NCI-H2029 (cell line): Measurements from ENCODE around the gene HOGA1.
"Not testable (repeated sequence)": the region's sequence is repeated elsewhere in the genome, so short reads cannot be mapped to it uniquely, and the experiment has no call there.

Experiments used
- DNase-seq: peaks from one replicate; lab custom pipeline; 2025; lab: John Stamatoyannopoulos, UW

HOGA1 gene

DNA sequence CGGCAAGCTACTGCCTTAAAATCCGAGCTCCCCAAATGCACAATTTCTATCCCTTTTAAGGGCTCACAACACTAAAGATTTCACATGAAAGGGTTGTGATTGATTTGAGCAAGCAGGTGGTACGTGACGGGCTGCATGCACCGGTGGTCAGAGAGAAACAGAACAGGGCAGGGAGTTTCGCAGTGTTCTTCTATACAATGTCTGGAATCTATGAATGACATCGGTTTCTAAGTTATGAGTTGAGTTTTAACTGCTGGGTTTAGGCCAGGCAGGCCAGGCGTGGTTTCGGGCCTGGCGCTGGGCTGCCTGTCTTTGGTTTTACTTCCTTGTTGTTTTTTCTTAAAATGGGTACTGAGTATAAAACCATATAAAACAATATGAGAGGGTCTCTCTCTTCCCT lies 28.6 kb upstream of the HOGA1 start:
- not testable (repeated sequence) for DNase-seq

DNA sequence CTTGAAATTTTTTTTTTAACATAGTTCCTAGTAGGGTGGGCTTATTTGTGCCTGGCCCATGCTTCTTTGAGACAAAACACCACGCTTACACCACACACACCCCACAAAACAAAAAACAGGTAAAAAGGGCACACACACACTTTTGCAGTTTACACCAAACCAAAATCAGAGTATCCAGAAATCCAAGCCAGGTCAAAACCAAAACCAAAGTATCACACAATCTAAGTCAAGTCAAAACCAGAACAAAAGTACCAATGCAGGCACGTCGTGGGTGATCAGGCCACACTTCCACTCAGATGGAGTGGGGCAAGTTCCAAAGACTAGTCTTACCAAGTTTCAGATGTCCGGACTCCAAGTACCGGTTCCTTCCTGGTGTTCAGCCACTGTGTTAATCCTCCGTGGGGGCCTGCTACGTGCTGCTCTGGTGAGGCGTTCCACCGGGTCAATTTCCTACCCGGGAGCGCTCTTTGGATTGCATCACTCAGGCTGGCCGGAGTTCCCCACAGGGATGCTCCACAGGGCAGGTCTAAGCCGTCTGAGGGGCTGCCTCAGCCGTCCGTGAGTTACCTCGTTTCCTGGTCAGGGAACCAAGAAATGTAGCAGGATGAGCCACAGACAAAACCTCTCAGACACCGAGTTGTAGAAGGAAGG lies 23.3 kb upstream of the HOGA1 start:
- not testable (repeated sequence) for DNase-seq

DNA sequence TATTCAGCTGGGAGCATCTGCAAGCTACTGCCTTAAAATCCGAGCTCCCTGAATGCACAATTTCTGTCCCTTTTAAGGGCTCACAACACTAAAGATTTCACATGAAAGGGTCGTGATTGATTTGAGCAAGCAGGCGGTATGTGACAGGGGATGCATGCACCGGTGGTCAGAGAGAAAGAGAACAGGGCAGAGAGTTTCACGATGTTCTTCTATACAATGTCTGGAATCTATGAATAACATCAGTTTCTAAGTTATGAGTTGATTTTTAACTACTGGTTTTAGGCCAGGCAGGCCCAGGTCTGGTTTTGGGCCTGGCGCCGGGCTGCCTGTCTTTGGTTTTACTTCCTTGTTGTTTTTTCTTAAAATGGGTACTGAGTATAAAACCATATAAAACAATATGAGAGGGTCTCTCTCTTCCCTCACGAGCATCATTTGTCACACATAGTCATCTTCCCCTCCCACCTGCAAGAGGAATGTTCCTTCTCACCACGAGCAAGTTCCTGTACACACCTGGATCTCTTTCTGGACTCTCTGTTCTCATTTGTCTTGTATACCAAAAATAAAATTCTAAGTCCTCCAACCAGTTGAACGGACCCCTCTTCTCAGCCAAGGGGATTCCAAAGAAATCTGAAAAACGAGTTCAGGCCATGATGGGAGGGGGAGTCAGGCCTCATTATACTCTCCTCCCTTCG lies 22.7 kb upstream of the HOGA1 start:
- not testable (repeated sequence) for DNase-seq

DNA sequence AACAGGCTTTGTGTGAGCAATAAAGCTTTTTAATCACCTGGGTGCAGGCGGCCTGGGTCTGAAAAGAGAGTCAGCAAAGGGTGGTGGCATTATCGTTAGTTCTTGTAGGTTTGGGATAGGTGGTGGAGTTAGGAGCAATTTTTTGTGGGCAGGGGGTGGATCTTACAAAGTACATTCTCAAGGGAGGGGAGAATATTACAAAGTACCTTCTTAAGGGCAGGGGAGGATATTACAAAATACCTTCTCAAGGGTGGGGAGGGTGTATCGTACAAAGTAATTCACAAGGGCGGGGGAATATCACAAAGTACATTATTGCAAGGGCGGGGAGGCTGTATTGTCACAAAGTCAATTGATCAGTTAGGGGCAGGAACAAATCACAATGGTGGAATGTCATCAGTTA lies 21.9 kb upstream of the HOGA1 start:
- DNase-seq: not testable (repeated sequence)

DNA sequence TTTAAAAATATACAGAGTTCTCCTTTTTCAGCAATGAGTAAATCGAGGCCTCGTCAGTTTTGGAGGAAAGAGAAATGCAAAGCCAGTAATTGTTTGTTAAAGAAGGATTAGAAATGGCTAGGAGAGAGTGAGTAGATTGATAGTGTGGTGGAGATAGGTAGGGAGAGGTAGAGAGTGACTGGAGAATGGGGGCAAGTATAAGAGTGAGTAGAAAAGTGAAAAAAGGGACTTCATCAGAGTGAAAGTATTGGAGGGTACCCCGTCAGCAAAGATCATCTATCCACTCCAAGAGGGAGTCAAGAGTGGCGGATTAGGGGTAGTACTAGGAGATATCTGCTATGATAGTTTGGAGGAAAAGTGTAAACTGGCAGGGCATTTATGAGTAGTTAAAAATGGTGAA lies 20.9 kb upstream of the HOGA1 start:
- no peak for DNase-seq

DNA sequence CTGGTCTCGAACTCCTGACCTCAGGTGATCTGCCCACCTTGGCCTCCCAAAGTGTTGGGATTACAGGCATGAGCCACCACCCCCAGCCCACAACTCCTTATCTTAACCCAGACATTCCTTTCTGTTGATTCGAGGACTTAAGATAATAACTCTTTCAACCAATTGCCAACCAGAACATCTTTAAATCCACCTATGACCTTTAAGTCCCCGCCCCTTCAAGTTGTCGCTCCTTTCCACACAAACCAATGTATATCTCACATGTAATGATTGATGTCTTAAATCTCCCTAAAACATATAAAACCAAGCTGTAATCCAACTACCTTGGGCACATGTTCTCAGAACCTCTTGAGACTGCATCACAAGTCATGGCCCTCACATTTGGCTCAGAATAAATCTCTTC lies 19.4 kb upstream of the HOGA1 start:
- DNase-seq: no peak

DNA sequence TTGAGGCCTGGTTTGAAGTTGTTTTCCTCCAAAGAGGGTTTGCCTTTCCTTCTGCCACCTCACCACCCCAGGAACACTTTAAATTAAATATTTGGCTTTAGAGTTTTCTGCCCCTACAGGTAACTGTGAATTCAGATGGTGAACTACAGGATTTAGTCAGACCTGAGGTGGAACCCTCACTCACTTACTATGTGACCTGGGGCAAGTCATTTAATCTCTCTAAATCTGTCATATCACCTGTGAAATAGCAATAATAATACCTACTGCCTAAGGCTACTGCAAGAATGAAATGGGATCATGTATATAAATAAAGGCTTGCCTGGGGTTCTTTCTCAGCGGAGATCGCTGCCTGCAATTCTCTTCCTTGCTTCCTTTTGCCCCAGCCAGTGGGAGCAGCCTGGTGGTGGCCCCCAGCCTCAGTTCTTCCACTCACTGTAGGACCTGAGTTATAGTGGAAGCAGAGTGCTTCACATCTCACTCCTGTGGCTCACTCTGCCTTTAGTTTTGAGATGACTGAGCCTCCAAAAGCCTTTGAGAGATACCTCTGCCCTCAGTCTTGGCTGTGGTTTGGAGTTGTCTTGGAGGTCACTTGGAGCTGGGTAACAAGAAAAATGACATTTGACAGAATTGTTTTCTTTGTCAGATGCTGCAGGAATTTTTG lies 17.7 kb upstream of the HOGA1 start:
- no peak for DNase-seq

DNA sequence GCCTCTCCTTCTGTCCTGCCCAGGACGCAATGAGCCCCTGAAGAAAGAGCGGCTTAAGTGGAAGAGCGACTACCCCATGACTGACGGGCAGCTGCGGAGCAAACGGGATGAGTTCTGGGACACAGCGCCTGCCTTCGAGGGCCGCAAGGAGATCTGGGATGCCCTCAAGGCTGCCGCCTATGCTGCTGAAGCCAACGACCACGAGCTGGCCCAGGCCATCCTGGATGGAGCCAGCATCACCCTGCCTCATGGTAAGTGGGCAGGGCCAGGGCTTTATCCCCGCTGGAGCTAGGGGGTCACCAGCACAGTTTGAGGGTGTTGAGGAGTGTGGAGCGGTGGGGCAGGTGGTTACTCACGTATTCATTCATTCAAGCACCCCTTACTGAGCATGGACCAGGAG lies 16.3 kb upstream of the HOGA1 start:
- DNase-seq: no peak

DNA sequence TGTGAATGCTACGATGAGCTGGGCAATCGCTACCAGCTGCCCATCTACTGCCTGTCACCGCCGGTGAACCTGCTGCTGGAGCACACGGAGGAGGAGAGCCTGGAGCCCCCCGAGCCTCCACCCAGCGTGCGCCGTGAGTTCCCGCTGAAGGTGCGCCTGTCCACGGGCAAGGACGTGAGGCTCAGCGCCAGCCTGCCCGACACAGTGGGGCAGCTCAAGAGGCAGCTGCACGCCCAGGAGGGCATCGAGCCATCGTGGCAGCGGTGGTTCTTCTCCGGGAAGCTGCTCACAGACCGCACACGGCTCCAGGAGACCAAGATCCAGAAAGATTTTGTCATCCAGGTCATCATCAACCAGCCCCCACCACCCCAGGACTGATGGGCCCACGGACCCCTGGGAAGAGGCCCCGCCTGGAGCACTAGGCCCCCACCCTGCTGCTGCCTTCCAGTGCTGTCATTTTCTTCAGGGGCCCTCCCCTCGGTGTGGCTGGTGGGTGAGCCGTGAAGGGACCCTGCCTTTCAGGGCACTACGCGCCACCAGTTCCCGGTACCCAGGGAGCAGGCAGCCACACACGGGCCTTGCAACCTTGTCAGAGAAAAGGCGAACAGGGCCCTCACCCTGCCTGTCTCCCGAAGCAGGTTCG lies 13.9 kb upstream of the HOGA1 start:
- no peak for DNase-seq

DNA sequence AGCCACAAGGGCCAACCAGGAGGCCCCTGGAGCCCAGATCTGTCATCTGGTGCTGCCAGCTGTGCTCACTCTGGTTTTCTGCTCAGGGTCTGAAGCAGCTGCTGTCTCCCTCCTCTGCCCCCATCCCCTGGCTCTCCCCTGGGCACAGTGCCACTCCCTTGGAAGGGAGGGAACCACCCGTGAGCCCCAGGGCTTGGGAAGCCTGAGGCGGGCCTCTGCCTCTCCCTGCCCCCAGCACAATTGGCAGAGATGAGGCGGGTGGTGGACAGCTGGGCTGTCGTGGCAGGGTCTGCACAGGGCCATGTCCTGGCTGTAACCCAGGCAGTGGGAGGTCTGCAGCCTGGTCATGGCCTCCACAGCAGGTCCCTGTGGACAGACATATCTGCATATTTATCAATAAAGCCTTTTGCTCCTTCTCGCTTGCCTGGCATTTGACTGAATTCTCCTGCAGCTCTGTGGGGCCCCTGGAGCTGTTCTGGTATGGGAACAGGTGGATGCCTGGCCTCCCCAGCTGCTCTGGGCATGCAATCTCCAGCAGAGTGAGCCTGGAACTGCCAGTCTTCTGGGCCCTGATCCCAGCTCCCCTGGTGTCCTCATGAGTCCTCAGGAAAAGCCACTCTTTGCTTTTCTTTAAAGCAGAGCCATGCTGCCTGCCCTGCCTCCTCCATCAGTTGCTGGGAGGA lies 13.3 kb upstream of the HOGA1 start:
- DNase-seq: no peak

DNA sequence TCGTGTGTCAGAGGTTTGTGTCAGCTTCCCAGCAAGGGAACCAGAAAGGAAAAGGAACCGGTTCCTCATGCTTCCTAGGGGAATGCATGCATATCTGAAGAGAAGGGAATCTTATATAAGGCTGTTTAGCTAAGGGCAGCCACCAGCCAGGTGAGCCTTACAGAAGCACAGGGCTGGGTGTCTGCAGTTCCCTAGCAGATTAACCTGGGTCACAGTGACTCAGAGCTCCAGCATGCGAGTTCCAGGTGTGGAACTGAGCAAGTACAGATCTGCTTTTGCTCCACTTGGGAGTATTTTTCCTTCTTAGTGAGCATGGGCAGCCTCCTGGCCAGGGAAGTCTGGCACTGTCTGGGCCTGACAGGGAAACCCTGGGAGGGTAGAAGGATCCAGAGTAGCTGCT lies 12.6 kb upstream of the HOGA1 start:
- no peak for DNase-seq

DNA sequence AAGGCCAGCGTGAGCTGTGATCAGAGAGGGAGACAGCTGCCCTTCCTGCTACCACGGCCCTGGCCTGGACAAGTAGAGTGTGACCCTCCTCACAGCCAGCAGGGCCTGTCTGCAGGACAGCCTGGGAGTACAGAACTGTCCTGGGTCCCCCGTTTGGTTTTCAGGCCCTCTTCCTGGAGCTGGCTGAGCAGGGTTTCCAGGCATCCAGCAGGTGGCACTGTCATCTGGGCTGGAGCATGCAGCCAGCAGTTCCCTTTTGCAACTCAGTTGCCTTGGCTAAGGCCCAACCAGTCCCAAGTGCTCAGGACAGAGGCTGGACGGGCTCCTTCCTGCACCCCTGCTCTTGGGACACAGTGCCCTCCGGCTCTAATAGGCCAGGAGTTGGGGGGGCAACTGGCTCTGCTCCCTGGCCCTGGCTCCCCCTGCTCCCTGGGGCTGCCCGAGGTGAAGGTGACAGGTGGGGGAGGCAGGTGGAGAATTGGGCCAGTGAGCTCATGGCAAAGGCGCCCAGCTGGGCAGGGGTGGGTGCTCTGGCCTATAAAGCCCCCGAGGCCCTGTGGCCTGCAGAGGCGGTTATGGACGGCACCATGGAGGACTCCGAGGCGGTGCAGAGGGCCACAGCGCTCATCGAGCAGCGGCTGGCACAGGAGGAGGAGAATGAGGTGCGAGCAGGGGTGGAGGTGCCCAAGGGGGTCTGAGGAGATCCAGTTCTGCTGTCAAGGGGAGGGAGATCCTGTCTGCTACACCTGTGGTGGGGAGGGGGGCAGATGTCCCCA lies 11.8 kb upstream of the HOGA1 start, which contains the start of gene ANKRD2:
Gene ANKRD2, plus strand, starts transcription at position 566 of the 776 bp plus-strand sequence. Its CDS starts 10 bp downstream, at position 576.
- peak; percentile 22 for DNase-seq

DNA sequence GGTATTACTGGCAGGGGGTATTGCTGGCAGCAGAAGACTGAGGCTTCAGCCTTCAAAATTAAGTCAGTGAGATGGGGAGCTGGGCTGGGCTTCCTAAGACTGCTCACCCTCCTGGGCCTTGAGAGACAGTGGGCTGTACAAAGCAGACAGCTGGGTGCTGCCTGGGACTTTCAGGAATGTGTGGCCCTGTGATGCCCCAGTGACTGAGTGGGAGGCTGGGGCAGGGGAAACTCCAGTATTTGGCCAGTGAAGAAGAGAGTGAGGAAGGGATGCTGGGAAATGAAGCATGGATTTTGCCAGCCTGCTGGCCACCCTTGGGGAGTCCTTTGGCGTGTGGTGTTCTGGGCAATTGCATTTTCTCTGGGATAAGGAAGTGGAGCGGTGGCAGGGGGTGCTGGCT lies 11.2 kb upstream of the HOGA1 start:
- no peak for DNase-seq

DNA sequence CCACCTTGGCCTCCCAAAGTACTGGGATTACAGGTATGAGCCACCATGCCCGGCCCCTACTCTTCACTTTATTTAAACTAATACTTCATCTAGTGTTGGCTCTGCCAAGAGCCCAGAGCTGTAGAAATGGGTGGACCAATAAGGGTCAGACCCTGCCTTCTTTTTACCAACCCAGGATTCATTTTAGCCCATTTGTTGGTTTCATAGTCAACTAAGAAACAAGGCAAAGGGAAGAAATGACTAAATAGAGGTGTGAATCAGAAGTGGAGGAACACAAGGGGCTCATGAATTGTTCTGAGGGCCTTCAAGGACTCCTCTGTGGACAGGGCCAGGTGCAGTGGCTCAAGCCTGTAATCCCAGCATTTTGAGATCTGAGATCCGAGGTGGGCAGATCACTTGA lies 10.5 kb upstream of the HOGA1 start:
- no peak for DNase-seq

DNA sequence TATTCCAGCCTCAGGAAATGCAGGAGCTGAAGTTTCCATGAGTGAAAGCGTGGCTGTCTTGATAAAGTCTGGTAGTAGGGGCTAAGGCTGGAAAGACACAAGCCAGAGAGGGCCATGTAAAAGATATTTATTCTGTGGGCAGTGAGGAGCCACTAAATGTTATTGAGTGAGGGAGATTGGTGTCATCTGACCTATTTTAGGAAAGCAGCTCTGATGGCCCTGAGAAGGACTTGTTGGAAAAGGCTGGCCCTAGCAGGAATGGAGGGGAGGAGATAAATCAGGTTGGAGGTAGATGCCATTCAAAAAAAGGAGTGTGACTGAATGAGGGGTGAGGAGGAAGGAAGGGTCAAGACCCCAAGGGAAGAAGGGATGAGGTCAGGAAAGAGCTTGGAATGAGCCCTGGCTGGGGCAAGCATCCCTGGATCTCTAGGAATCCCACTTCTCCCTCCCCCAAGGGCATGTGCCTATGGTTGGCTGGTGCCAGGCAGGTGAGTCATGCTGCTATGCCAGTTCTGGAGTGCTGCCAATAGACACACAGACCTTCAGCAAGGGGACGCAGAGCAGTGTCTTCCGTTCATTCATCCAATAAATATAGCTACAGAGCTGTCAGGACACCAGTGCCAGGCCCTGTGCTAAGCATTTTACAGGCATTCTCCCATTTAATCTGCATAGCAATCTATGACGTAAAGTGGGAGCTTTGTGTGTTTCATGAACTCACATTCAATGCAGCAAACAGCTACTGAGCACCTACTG lies 9.6 kb upstream of the HOGA1 start:
- DNase-seq: peak; percentile 81

DNA sequence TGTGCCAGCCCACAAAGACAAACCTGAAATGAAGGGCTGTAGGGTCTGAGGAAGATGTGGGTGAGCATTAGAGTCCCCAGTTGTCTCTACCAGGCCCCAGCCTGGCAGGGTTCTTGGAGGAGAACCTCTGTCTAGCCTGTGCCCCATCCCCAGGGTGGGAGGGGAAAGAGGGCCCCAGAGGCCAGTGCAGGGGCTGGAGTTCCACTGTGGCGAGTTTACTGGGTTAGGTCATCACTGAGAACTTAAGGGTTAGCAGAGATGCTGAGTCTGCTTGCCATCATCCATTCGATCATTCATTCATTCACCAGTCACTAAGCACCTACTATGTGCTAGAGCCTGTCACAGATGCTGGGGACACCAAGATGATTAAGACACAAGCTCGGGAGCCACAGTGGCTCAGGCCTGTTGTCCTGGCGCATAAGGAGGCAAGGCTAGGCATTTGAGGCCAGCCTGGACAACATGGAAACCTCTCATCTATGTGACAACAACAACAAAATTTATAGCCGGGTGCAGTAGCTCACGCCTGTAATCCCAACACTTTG lies 9.0 kb upstream of the HOGA1 start:
- no peak for DNase-seq

DNA sequence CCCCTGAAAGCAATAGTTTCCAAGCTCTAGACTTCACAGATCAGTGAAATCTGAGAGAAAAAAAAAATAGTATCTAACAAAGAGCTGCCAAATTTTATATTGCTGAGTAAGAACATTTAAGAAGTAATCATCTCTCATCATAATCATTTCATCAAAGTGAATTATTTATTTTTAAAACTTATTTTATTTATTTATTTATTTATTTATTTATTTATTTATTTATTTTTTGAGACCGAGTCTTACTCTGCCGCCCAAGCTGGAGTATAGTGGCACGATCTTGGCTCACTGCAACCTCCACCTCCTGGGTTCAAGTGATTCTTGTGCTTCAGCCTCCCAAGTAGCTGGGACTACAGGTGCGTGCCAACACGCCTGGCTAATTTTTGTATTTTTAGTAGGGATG lies 7.7 kb upstream of the HOGA1 start:
- DNase-seq: not testable (repeated sequence)

DNA sequence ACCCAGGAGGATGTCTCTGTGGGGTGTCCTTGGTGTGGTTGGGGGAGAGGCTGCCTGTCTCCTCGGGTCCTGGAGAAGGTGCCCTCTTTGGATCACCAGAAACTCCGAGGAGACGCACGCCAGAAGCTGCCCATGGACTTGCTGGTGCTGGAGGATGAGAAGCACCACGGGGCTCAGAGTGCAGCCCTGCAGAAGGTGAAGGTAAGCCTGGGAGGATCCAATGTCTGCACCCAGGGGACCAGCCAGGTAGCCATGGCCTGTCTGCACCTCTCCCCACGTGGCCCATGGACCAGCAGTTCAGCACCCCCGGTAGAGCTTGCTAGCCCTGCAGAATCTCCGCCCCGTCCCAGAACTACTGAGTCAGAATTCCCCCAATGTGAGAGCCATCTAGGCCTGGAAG lies 6.5 kb upstream of the HOGA1 start:
- no peak for DNase-seq

DNA sequence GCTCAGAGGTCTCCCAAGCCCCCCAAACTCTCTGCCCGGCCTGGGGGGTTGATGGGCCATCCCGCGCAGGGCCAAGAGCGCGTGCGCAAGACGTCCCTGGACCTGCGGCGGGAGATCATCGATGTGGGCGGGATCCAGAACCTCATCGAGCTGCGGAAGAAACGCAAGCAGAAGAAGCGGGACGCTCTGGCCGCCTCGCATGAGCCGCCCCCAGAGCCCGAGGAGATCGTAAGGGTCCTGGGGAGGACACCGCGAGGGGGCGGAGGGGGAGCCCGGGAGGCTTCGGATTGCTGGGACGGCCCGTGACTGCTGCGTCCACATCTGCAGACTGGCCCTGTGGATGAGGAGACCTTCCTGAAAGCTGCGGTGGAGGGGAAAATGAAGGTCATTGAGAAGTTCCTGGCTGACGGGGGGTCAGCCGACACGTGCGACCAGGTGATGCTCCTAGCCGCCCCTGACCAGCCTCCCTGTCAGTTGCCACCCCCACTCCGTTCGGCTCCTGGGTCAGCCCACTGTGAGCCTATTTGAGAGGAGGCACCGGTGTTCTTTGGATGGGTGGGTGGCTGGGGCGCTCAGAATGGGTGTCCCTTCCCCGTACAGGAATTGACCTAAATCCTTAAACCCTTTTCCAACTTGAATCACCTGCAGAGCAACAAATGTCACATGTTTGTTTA lies 5.9 kb upstream of the HOGA1 start:
- DNase-seq: no peak
